HAP-1 (cell line): ENCODE results near the gene LRRC32.

ENCODE experiments used
- DNase-seq, 2 experiments: peaks; one replicate each; pipeline ENCODE4 v3.0.0-alpha.2; 2016 to 2020; ENCODE audit warnings: low spot score in 2 of 2
- H3K27me3 ChIP-seq: fragments of 250-450 bp; sonication (Bioruptor Pico); 2 replicates; pipeline ENCODE4 v1.5.1; 2020; ENCODE audit warnings: low read depth, mild to moderate bottlenecking, moderate library complexity
- H3K36me3 ChIP-seq: fragments of 250-450 bp; sonication (Bioruptor Pico); replicated peaks from 2 replicates; pipeline ENCODE4 v1.5.1; 2020; ENCODE audit warnings: mild to moderate bottlenecking
- H3K4me1 ChIP-seq: fragments of 250-450 bp; sonication (Bioruptor Pico); 2 replicates; pipeline ENCODE4 v1.5.1; 2020; ENCODE audit warnings: mild to moderate bottlenecking
- H3K4me3 ChIP-seq: fragments of 250-450 bp; sonication (Bioruptor Pico); 2 replicates; pipeline ENCODE4 v1.5.1; 2020; ENCODE audit warnings: mild to moderate bottlenecking, moderate library complexity
- H3K9me3 ChIP-seq: fragments of 250-450 bp; sonication (Bioruptor Pico); 2 replicates; pipeline ENCODE4 v1.5.1; 2020; ENCODE audit warnings: mild to moderate bottlenecking, moderate library complexity
- in situ Hi-C: fragments of 300-500 bp; cut with MboI; formaldehyde crosslinking; loops from 3 replicates; pipeline ENCODE4 v1.14.3; 2020; ENCODE audit warnings: low sequenced_read_pairs, inconsistent platforms, mixed read lengths

LRRC32 gene

GRCh38 chr11:76693806-76694205 is 23.3 kb upstream of the LRRC32 start:
- Histone ChIP-seq H3K4me1 (no peaks in the 10 kb centered on the region), H3K9me3 (no peaks in the 10 kb centered on the region), H3K4me3 (no peak overlapping the region), H3K27me3 (no peaks in the 10 kb centered on the region), H3K36me3 (no peaks in the 10 kb centered on the region)
- in situ Hi-C loops, result loop anchor here (25.0 kb wide), 1 partner anchor 807 kb away; no protein-coding TSS in a partner anchor
- DNase-seq, result no peak

GRCh38 chr11:76692956-76693355 is 22.4 kb upstream of the LRRC32 start:
- DNase-seq, result no peak
- Histone ChIP-seq H3K27me3 (no peaks in the 10 kb centered on the region), H3K36me3 (no peaks in the 10 kb centered on the region), H3K4me3 (no peak overlapping the region), H3K4me1 (no peaks in the 10 kb centered on the region), H3K9me3 (no peaks in the 10 kb centered on the region)
- in situ Hi-C loops, result loop anchor here (25.0 kb wide), 1 partner anchor 806 kb away; no protein-coding TSS in a partner anchor

GRCh38 chr11:76691655-76692054 is 21.1 kb upstream of the LRRC32 start:
- Histone ChIP-seq H3K9me3 (no peaks in the 10 kb centered on the region), H3K4me1 (no peaks in the 10 kb centered on the region), H3K36me3 (no peaks in the 10 kb centered on the region), H3K4me3 (no peak overlapping the region), H3K27me3 (no peaks in the 10 kb centered on the region)
- DNase-seq, result no peak
- in situ Hi-C loops, result loop anchor here (25.0 kb wide), 1 partner anchor 804 kb away; no protein-coding TSS in a partner anchor

- no peaks in the 10 kb centered on the region for H3K9me3 ChIP-seq
- in situ Hi-C loops, result loop anchor here (25.0 kb wide), 1 partner anchor 803 kb away; no protein-coding TSS in a partner anchor
Measured at GRCh38 chr11:76690736-76691135, 20.2 kb upstream of the LRRC32 start.

GRCh38 chr11:76689313-76690260 is 19.0 kb upstream of the LRRC32 start:
- Histone ChIP-seq H3K4me1 (no peaks in the 10 kb centered on the region), H3K4me3 (no peak overlapping the region), H3K27me3 (no peaks in the 10 kb centered on the region), H3K36me3 (no peaks in the 10 kb centered on the region), H3K9me3 (no peaks in the 10 kb centered on the region)
- in situ Hi-C loops, result loop anchor here (25.0 kb wide), 1 partner anchor 802 kb away; no protein-coding TSS in a partner anchor
- DNase-seq, result no peak

More at GRCh38 chr11:76690736-76691135, 20.2 kb upstream of the LRRC32 start:
- Histone ChIP-seq H3K36me3 (no peaks in the 10 kb centered on the region), H3K4me3 (no peak overlapping the region), H3K27me3 (no peaks in the 10 kb centered on the region), H3K4me1 (no peaks in the 10 kb centered on the region)
- no peak for DNase-seq

- H3K9me3 ChIP-seq, result no peaks in the 10 kb centered on the region
- H3K4me3 ChIP-seq, result no peak overlapping the region
- in situ Hi-C loops, result loop anchor here (25.0 kb wide), 1 partner anchor 801 kb away; no protein-coding TSS in a partner anchor
- H3K27me3 ChIP-seq, result no peaks in the 10 kb centered on the region
- no peaks in the 10 kb centered on the region for H3K4me1 ChIP-seq
- DNase-seq, result no peak
- no peaks in the 10 kb centered on the region for H3K36me3 ChIP-seq
Measured at GRCh38 chr11:76688146-76688545, 17.6 kb upstream of the LRRC32 start.

- no peak overlapping the region for H3K4me3 ChIP-seq
- no peaks in the 10 kb centered on the region; the same call in 1 of the 2 replicates for H3K27me3 ChIP-seq
- H3K36me3 ChIP-seq, result no peaks in the 10 kb centered on the region
- no peaks in the 10 kb centered on the region for H3K4me1 ChIP-seq
- DNase-seq, result no peak
- H3K9me3 ChIP-seq, result no peaks in the 10 kb centered on the region
- in situ Hi-C loops, result loop anchor here (25.0 kb wide), 1 partner anchor 799 kb away; no protein-coding TSS in a partner anchor
Measured at GRCh38 chr11:76686261-76687079, 15.9 kb upstream of the LRRC32 start.

- H3K4me1 ChIP-seq, result no peaks in the 10 kb centered on the region
- H3K27me3 ChIP-seq, result no peaks in the 10 kb centered on the region; the same call in 1 of the 2 replicates
- H3K9me3 ChIP-seq, result no peaks in the 10 kb centered on the region
- H3K4me3 ChIP-seq, result no peak overlapping the region
- no peaks in the 10 kb centered on the region for H3K36me3 ChIP-seq
- no peak for DNase-seq
- in situ Hi-C loops, result loop anchor here (25.0 kb wide), 1 partner anchor 799 kb away; no protein-coding TSS in a partner anchor
Measured at GRCh38 chr11:76685831-76686230, 15.3 kb upstream of the LRRC32 start.

GRCh38 chr11:76685237-76685636 is 14.7 kb upstream of the LRRC32 start:
- no peaks in the 10 kb centered on the region for H3K4me1 ChIP-seq
- in situ Hi-C loops, result loop anchor here (25.0 kb wide), 1 partner anchor 798 kb away; no protein-coding TSS in a partner anchor

GRCh38 chr11:76684516-76684915 is 14.0 kb upstream of the LRRC32 start:
- DNase-seq, result no peak
- in situ Hi-C loops, result loop anchor here (5.0 to 25.0 kb wide), 2 partner anchors 482 to 797 kb away; no protein-coding TSS in a partner anchor

More at GRCh38 chr11:76685237-76685636, 14.7 kb upstream of the LRRC32 start:
- Histone ChIP-seq H3K36me3 (no peaks in the 10 kb centered on the region), H3K4me3 (no peak overlapping the region), H3K27me3 (no peaks in the 10 kb centered on the region; the same call in 1 of the 2 replicates), H3K9me3 (no peaks in the 10 kb centered on the region)
- no peak for DNase-seq

GRCh38 chr11:76683161-76684095 is 12.9 kb upstream of the LRRC32 start:
- in situ Hi-C loops, result loop anchor here (5.0 to 25.0 kb wide), 2 partner anchors 481 to 796 kb away; no protein-coding TSS in a partner anchor

More at GRCh38 chr11:76684516-76684915, 14.0 kb upstream of the LRRC32 start:
- Histone ChIP-seq H3K9me3 (no peaks in the 10 kb centered on the region), H3K4me3 (no peak overlapping the region), H3K36me3 (no peaks in the 10 kb centered on the region), H3K27me3 (no peaks in the 10 kb centered on the region; the same call in 1 of the 2 replicates), H3K4me1 (no peaks in the 10 kb centered on the region)

GRCh38 chr11:76682684-76683083 is 12.1 kb upstream of the LRRC32 start:
- no peaks in the 10 kb centered on the region for H3K36me3 ChIP-seq

More at GRCh38 chr11:76683161-76684095, 12.9 kb upstream of the LRRC32 start:
- H3K4me3 ChIP-seq, result no peak overlapping the region
- H3K4me1 ChIP-seq, result no peaks in the 10 kb centered on the region
- no peaks in the 10 kb centered on the region for H3K36me3 ChIP-seq
- H3K9me3 ChIP-seq, result no peaks in the 10 kb centered on the region
- DNase-seq, result no peak
- H3K27me3 ChIP-seq, result no peaks in the 10 kb centered on the region; the same call in 1 of the 2 replicates

More at GRCh38 chr11:76682684-76683083, 12.1 kb upstream of the LRRC32 start:
- in situ Hi-C loops, result loop anchor here (5.0 to 25.0 kb wide), 2 partner anchors 480 to 795 kb away; no protein-coding TSS in a partner anchor
- H3K9me3 ChIP-seq, result no peaks in the 10 kb centered on the region
- H3K4me3 ChIP-seq, result no peak overlapping the region
- H3K27me3 ChIP-seq, result no peaks in the 10 kb centered on the region; the same call in 1 of the 2 replicates
- no peaks in the 10 kb centered on the region for H3K4me1 ChIP-seq
- DNase-seq, result no peak
